CD4-positive, alpha-beta T cell treated with Interleukin-6 for 4 hours (primary cell): ENCODE data around the gene GLIS1.

Experiments
- DNase-seq: peaks from one replicate; pipeline ENCODE4 v3.0.0-alpha.2; 2020; ENCODE audit warnings: mixed read lengths

GLIS1 gene

GRCh38 chr1:53735681-53736080 is 3.3 kb downstream of the GLIS1 start:
- DNase-seq: no peak

- no peak for DNase-seq
Observed at GRCh38 chr1:53735261-53735660, 3.7 kb downstream of the GLIS1 start.

- DNase-seq: no peak
Observed at GRCh38 chr1:53734650-53735211, 4.2 kb downstream of the GLIS1 start.

GRCh38 chr1:53733975-53734649 is 4.9 kb downstream of the GLIS1 start:
- DNase-seq: no peak

GRCh38 chr1:53733447-53733931 is 5.5 kb downstream of the GLIS1 start:
- no peak for DNase-seq

- no peak for DNase-seq
Observed at GRCh38 chr1:53732912-53733317, 6.0 kb downstream of the GLIS1 start.

GRCh38 chr1:53732409-53732808 is 6.6 kb downstream of the GLIS1 start:
- no peak for DNase-seq

GRCh38 chr1:53731779-53732305 is 7.1 kb downstream of the GLIS1 start:
- DNase-seq: no peak

- no peak for DNase-seq
Observed at GRCh38 chr1:53731043-53731600, 7.8 kb downstream of the GLIS1 start.

- DNase-seq: no peak
Observed at GRCh38 chr1:53730224-53730865, 8.6 kb downstream of the GLIS1 start.

- DNase-seq: no peak
Observed at GRCh38 chr1:53729456-53730223, 9.3 kb downstream of the GLIS1 start.

GRCh38 chr1:53728702-53729455 is 10.1 kb downstream of the GLIS1 start:
- no peak for DNase-seq

- no peak for DNase-seq
Observed at GRCh38 chr1:53728196-53728595, 10.8 kb downstream of the GLIS1 start.

- DNase-seq: no peak
Observed at GRCh38 chr1:53727461-53728092, 11.4 kb downstream of the GLIS1 start.

GRCh38 chr1:53726009-53726600 is 12.9 kb downstream of the GLIS1 start:
- no peak for DNase-seq

GRCh38 chr1:53725238-53725689 is 13.7 kb downstream of the GLIS1 start:
- no peak for DNase-seq

- no peak for DNase-seq
Observed at GRCh38 chr1:53722025-53722424, 16.9 kb downstream of the GLIS1 start.

- no peak for DNase-seq
Observed at GRCh38 chr1:53721088-53721487, 17.9 kb downstream of the GLIS1 start.

GRCh38 chr1:53719469-53719868 is 19.5 kb downstream of the GLIS1 start:
- no peak for DNase-seq

GRCh38 chr1:53718443-53718842 is 20.5 kb downstream of the GLIS1 start:
- no peak for DNase-seq
